ENCODE measurements around the gene IDH2.
A peak's percentile ranks its signal among the peaks of the same experiment; 100 is the strongest.

Gene IDH2

GRCh38 chr15:90062973-90063769, 39.1 kb downstream of the IDH2 start:
- no peak for DNase-seq (ENCODE audit: low read depth)

- no peak for DNase-seq (ENCODE audit: low read depth)
Observed at GRCh38 chr15:90062462-90062932, 39.8 kb downstream of the IDH2 start.

- no peak for DNase-seq (ENCODE audit: low read depth)
Observed at GRCh38 chr15:90062023-90062442, 40.2 kb downstream of the IDH2 start.

GRCh38 chr15:90060797-90061196, 41.5 kb downstream of the IDH2 start:
- peak; percentile 36 for DNase-seq (ENCODE audit: low read depth)

DNA sequence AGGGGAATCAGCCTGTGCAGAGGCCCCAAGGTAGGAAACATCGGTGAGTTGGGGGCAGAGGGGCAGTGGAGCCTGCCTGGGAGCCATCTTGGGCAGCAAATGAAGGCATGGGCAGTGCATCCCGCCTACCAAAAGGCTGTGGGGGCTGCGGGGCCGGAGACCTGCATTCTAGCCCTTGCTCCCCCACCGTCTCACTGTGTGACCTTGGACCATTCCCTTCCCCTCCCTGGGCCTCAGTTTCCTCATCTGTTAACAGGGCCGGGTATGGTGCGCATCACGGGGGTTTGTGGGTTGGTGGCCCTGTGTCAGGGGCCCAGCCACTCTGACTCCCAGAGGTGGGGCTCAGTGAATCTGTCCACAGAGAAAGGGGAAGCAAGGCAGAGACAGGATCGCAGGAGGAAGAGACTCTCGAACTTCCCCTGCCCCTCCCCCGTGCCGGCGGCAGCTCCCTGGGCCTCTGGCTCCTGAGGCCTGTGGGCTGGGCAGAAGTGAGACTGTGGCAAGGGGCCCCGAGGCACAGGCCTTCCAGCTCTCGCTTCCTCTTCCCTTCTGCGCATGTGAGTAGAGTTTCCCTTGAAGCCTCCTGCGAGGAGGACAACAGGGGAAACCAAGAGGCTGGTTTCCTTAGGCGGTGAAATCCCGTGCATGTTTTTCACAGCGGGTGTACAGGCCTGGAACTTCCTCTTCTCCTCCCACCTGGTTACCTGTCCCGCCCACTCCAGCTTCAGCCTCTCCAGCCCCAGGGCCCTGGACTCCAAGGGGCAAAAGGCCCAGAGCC, 42.9 kb downstream of the IDH2 start:
- no peak for DNase-seq (ENCODE audit: low read depth)

- no peak for DNase-seq (ENCODE audit: low read depth)
Observed at GRCh38 chr15:90058775-90059174, 43.5 kb downstream of the IDH2 start.

DNA sequence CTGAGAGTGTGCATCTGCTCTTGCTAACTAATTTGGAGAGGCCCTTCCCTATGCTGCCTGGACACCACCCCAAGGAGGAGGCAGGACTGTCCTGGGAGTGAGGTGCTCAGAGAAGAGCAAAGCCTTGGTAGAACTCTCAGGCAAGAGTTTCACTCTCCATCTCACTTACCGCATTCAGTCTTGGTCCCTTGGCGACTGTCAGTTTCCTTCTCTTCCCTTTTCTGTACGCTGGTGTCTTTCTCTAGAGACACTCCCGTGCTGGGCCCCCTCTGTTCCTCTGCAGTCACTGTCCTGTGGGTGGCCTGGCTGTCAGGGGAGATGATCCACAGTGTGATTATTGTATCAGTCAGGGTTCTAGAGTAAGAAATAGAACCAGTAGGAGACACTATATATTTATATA, 44.0 kb downstream of the IDH2 start:
- no peak for DNase-seq (ENCODE audit: low read depth)

- no peak for DNase-seq (ENCODE audit: low read depth)
Observed at GRCh38 chr15:90056529-90056928, 45.7 kb downstream of the IDH2 start.

GRCh38 chr15:90055182-90055581, 47.1 kb downstream of the IDH2 start:
- DNase-seq (ENCODE audit: low read depth), result no peak

- no peak for DNase-seq (ENCODE audit: low read depth)
Observed at GRCh38 chr15:90054618-90055097, 47.6 kb downstream of the IDH2 start.

DNA sequence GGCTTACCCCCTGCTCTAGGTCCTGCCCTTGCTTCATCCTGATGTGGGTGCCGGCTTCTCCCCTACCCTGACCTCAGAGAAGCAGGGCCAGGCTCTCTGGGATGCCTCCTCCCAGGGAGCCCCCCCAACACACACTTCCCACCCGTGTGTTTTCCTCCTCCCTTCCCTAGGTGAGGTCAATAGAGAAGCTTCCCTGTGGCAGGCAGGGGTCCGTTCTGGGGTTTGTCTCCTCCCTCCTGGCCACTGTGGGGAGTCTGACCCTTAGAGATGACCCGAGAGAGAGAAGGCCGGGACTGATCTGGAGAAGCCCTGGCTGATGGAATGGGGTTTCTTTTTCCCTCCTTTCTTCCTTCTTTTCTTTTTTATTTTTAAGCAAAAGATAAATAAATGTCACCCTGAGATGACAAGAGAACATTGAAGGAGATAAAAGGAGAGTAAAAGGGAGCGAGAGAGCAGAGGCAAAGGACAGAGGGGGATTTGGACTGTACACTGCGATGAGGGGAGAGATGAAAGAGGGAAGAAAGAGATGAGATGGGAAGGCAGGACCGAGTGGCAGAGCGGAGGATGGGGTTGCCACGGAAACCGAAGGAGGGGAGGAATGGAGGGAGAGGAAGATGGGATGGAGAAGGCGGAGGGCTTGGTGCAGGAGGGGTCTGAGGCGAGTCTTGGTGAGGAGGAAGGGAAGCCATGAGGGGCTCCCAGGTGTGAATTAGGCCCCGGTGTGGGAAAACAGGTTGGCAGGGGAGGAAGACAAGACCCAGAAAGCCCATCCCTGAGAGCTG, 48.4 kb downstream of the IDH2 start:
- DNase-seq (ENCODE audit: low read depth), result no peak

DNA sequence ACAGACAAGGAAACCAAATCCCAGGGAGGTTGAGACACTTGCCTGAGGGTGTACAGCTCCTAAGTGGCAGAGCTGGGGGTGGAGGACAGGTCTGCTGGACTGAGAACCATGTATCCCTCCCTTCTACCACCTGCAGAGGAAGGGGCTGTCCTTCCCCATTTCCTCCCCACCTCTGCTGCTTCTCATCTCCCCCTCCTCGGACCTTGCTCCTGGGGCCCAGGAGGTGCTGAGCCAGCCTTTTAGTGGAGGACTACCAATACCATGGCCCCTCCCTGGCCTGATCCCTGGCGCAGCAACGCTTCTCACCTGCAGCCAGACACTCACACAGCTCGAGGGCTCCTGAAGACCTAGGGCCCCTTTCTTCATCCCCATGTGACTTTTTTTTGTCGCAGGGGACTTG, 50.4 kb downstream of the IDH2 start:
- DNase-seq (ENCODE audit: low read depth), result no peak

DNA sequence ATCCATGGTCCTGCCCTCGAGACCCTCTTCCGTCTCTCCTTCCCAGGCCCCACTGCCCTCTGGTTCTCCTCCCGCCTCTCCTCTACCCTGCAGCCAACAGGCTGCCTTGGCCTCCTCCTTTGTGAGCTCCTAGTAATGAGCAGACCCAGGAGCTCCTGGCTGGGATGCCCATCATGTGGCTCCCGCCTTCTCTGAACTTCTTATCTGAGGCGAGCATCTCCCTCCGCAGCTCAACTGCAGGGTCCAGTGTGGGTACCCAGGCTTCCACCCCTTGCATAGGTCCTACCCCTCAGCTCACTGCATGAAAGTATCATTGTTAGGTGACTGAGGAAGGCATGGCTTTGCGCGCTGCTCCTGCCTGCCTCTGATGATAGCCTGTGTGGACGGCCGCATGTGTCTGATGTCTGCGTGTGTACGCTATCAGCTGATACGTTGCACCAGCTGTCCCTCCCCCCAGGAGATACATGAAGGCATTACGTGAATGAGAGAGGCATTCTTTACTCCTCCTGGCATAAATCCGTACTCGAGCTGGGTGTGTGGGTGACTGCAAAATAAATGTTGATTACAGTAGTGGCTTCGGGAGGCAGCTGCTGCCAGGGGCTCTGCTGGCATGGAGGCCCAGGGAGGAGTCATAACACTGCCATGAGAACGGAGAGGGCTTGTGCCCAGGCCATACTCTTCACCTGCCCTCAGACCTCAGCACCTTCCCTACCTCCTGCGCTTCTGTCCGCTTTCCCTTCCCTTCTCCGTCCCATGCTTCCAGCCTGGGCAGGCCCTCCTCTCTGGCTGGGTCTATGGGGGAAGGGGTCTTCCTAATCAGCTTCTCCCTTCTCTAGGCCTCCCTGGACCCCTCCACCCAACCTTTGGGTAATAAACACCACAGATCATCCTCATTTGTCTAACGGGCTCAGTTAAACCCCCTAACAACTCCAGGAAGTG, 52.3 kb downstream of the IDH2 start:
- no peak for DNase-seq (ENCODE audit: low read depth)

- DNase-seq (ENCODE audit: low read depth), result no peak
Observed at GRCh38 chr15:90049030-90049429, 53.2 kb downstream of the IDH2 start.

DNA sequence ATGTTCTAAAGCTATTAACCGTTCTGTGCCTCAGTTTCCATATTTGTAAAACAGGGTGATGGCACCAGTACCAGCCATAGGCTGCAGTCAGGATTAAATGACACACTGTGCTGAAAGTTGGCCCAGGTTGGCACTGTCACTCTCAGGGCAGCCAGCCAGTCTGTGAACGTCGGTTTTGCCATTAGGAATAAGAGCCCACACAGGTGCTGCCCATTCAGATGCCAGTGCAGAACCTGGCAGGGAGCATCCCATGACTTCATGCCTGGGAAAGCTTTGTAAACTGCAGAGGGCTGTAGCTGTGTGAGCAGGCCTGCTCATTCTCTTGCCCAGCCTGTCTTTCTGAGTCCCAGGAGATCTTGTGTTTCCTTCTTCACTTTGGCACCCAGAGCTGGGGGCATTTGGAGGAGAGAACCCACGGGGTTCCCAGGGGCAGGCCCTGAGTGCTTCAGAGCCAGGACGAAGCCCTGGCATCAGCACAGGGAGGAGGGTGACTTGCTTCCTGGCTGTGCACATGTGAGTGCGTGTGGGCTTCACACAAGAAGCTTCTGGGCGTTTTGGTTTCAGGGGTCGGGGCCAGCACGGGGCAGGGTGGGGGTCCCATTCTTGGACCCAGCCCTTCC, 54.2 kb downstream of the IDH2 start:
- no peak for DNase-seq (ENCODE audit: low read depth)

DNA sequence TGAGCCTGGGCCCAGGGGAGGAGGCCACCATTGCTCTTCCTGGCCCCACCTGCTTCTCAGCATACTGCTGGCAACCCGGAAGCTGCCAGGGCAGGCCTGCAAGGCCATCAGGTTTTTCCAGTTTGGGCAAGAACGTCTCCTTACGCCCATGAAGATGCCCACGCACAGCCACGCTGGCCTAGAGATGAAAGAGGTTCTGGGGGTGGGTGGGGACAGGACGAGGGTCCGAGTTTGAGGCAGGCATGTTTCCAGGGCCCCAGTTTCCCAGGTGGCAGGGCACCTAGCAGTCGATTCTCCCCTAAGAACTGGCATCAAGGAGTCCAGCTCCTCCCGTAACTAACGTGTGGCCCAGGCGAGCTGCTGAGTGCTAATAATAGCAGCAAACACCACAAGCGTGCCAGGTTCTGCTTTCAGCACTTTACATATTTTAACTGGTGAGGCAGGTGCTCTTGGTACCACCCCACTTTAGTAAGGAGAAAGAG, 55.3 kb downstream of the IDH2 start:
- DNase-seq (ENCODE audit: low read depth), result no peak

GRCh38 chr15:90046289-90046688, 56.0 kb downstream of the IDH2 start:
- DNase-seq (ENCODE audit: low read depth), result no peak

GRCh38 chr15:90044916-90045371, 57.3 kb downstream of the IDH2 start:
- DNase-seq (ENCODE audit: low read depth), result no peak

DNA sequence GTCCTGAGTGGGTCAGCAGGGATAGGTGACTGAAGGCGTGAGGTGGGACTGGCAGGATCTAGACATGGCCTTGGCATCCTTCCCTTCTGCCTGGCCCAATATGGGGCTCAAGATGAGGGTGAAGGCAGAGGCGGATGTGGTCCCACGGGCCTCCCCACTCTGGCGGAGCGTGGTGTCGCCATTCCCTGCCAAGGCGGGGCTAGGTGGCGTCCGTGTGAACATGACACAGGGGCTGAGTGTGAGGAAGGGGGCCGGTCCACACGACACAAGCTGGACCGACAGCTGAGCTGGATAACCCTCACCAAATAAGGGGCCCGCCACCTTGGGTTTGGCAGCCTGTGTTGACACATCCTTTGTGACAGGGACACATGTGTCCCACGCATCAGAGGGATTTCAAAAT, 58.1 kb downstream of the IDH2 start:
- no peak for DNase-seq (ENCODE audit: low read depth)

DNA sequence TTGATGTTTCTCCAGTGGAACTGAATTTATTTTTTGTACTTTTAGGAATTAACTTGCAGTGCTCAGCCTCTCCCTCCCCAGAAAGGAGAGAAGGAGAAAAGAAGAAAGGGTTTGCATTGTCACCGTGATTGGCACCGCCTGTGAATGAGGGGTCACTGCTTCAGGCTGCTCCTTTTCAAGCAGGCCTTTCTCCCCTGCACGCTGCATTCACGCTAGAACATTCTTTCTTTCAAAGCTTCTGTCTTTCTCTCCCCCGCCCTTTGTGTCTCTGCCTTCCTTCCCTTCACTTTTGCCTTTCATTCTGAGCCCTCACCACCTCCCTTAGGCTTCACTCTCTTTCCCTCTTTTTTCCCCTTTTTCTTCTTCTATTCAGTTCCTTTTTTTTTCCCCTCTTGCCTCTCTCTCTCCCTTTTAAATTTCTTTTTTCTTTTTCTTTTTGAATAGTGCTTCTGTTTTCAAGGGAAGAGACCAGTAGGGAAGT, 58.7 kb downstream of the IDH2 start:
- no peak for DNase-seq (ENCODE audit: low read depth)
